ENCODE results near the gene ARHGAP33. TPM values are rescaled to one million over a fixed set of nuclear protein-coding genes. Genes with fewer than 3 reads are reported as not detected.
A peak's percentile ranks its signal among the peaks of the same experiment; 100 is the strongest.

Gene ARHGAP33
- total RNA-seq, 1 experiment from 2014 or later, result 43.9 TPM

DNA sequence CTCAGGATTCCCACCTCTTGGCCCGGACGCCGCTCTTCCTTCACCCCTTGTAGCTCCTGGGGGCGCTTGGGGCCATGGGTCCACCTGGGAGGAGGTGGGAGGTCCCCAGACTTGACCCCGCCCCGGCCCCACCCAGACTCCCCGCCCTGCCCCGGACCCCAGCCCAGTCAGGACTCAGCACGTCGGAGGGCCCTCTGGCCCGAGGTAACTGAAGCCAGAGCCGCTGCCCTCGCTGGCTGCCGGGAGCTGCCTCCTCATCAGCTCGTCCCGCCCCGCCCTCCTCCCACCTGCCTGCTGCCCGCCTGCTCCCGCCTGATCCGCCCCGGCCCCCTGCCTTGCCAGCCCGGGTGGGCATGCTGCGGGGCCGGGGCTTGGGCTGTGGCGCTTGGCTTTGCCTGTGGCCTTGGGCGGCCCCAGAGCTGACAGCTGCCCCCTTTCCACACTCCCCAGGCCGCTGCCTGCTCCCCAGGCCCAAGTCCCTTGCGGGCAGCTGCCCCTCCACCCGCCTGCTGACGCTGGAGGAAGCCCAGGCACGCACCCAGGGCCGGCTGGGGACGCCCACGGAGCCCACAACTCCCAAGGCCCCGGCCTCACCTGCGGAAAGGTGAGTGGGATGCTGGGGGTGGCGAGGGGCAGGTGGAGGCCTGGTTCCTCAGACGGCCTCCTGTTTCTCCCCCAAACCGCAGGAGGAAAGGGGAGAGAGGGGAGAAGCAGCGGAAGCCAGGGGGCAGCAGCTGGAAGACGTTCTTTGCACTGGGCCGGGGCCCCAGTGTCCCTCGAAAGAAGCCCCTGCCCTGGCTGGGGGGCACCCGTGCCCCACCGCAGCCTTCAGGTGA is 9.4 kb downstream of the ARHGAP33 start (continued):
- no peak for TF ChIP-seq AFF4 (CRISPR knock-in tag; IDR thresholded peaks at IDR 0.05; ENCODE audit: borderline replicate concordance)
- TF ChIP-seq, protein P1, sequence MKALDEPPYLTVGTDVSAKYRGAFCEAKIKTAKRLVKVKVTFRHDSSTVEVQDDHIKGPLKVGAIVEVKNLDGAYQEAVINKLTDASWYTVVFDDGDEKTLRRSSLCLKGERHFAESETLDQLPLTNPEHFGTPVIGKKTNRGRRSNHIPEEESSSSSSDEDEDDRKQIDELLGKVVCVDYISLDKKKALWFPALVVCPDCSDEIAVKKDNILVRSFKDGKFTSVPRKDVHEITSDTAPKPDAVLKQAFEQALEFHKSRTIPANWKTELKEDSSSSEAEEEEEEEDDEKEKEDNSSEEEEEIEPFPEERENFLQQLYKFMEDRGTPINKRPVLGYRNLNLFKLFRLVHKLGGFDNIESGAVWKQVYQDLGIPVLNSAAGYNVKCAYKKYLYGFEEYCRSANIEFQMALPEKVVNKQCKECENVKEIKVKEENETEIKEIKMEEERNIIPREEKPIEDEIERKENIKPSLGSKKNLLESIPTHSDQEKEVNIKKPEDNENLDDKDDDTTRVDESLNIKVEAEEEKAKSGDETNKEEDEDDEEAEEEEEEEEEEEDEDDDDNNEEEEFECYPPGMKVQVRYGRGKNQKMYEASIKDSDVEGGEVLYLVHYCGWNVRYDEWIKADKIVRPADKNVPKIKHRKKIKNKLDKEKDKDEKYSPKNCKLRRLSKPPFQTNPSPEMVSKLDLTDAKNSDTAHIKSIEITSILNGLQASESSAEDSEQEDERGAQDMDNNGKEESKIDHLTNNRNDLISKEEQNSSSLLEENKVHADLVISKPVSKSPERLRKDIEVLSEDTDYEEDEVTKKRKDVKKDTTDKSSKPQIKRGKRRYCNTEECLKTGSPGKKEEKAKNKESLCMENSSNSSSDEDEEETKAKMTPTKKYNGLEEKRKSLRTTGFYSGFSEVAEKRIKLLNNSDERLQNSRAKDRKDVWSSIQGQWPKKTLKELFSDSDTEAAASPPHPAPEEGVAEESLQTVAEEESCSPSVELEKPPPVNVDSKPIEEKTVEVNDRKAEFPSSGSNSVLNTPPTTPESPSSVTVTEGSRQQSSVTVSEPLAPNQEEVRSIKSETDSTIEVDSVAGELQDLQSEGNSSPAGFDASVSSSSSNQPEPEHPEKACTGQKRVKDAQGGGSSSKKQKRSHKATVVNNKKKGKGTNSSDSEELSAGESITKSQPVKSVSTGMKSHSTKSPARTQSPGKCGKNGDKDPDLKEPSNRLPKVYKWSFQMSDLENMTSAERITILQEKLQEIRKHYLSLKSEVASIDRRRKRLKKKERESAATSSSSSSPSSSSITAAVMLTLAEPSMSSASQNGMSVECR (CRISPR knock-in tag; IDR thresholded peaks at IDR 0.05; ENCODE audit: borderline replicate concordance), result no peak
- TF ChIP-seq, protein P2, sequence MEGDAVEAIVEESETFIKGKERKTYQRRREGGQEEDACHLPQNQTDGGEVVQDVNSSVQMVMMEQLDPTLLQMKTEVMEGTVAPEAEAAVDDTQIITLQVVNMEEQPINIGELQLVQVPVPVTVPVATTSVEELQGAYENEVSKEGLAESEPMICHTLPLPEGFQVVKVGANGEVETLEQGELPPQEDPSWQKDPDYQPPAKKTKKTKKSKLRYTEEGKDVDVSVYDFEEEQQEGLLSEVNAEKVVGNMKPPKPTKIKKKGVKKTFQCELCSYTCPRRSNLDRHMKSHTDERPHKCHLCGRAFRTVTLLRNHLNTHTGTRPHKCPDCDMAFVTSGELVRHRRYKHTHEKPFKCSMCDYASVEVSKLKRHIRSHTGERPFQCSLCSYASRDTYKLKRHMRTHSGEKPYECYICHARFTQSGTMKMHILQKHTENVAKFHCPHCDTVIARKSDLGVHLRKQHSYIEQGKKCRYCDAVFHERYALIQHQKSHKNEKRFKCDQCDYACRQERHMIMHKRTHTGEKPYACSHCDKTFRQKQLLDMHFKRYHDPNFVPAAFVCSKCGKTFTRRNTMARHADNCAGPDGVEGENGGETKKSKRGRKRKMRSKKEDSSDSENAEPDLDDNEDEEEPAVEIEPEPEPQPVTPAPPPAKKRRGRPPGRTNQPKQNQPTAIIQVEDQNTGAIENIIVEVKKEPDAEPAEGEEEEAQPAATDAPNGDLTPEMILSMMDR (IDR thresholded peaks at IDR 0.05), result no peak
- no peak for TF ChIP-seq ZNF317 (CRISPR knock-in tag; IDR thresholded peaks at IDR 0.05; ENCODE audit: borderline replicate concordance, low read depth)
- TF ChIP-seq ZNF138 (CRISPR knock-in tag; conservative IDR thresholded peaks at IDR 0.05), result no peak
- TF ChIP-seq, protein P3, sequence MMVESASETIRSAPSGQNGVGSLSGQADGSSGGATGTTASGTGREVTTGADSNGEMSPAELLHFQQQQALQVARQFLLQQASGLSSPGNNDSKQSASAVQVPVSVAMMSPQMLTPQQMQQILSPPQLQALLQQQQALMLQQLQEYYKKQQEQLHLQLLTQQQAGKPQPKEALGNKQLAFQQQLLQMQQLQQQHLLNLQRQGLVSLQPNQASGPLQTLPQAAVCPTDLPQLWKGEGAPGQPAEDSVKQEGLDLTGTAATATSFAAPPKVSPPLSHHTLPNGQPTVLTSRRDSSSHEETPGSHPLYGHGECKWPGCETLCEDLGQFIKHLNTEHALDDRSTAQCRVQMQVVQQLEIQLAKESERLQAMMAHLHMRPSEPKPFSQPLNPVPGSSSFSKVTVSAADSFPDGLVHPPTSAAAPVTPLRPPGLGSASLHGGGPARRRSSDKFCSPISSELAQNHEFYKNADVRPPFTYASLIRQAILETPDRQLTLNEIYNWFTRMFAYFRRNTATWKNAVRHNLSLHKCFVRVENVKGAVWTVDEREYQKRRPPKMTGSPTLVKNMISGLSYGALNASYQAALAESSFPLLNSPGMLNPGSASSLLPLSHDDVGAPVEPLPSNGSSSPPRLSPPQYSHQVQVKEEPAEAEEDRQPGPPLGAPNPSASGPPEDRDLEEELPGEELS (CRISPR knock-in tag; IDR thresholded peaks at IDR 0.05), result no peak
- TF ChIP-seq, protein P4, sequence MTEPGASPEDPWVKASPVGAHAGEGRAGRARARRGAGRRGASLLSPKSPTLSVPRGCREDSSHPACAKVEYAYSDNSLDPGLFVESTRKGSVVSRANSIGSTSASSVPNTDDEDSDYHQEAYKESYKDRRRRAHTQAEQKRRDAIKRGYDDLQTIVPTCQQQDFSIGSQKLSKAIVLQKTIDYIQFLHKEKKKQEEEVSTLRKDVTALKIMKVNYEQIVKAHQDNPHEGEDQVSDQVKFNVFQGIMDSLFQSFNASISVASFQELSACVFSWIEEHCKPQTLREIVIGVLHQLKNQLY (CRISPR knock-in tag; IDR thresholded peaks at IDR 0.05), result no peak
- TF ChIP-seq PRDM15 (CRISPR knock-in tag; IDR thresholded peaks at IDR 0.05), result no peak
- no peak for TF ChIP-seq RELA (CRISPR knock-in tag; IDR thresholded peaks at IDR 0.05; ENCODE audit: borderline replicate concordance)
- no peak for TF ChIP-seq ZNF219 (CRISPR knock-in tag; IDR thresholded peaks at IDR 0.05; ENCODE audit: borderline replicate concordance)
- TF ChIP-seq ZNF232 (CRISPR knock-in tag; IDR thresholded peaks at IDR 0.05), result no peak
- TF ChIP-seq TCF7 (CRISPR knock-in tag; IDR thresholded peaks at IDR 0.05; ENCODE audit: low read depth), result no peak
- no peak for TF ChIP-seq NFYB (CRISPR knock-in tag; conservative IDR thresholded peaks at IDR 0.05; ENCODE audit: low read depth)
- TF ChIP-seq CREB1 (CRISPR knock-in tag; IDR thresholded peaks at IDR 0.05), result no peak
- no peak for TF ChIP-seq MXD4 (CRISPR knock-in tag; IDR thresholded peaks at IDR 0.05; ENCODE audit: borderline replicate concordance)
- TF ChIP-seq FOXK1 (CRISPR knock-in tag; IDR thresholded peaks at IDR 0.05), result 0 out of 2 replicates have a peak, but pooled peaks have one; percentile 38
- no peak for TF ChIP-seq HMGA2 (CRISPR knock-in tag; IDR thresholded peaks at IDR 0.05)
- no peak for TF ChIP-seq GABPB1 (CRISPR knock-in tag; IDR thresholded peaks at IDR 0.05)
- TF ChIP-seq NFATC4 (CRISPR knock-in tag; IDR thresholded peaks at IDR 0.05), result no peak
- TF ChIP-seq SOX15 (CRISPR knock-in tag; IDR thresholded peaks at IDR 0.05), result no peak

Measured in WTC11 (cell line).